ENCODE results near the gene IFIT3. TPM values are rescaled to one million over a fixed set of nuclear protein-coding genes. Genes with fewer than 3 reads are reported as not detected.
"Not testable (repeated sequence)": the region's sequence is repeated elsewhere in the genome, so short reads cannot be mapped to it uniquely, and the experiment has no call there.

The IFIT3 gene, protein sequence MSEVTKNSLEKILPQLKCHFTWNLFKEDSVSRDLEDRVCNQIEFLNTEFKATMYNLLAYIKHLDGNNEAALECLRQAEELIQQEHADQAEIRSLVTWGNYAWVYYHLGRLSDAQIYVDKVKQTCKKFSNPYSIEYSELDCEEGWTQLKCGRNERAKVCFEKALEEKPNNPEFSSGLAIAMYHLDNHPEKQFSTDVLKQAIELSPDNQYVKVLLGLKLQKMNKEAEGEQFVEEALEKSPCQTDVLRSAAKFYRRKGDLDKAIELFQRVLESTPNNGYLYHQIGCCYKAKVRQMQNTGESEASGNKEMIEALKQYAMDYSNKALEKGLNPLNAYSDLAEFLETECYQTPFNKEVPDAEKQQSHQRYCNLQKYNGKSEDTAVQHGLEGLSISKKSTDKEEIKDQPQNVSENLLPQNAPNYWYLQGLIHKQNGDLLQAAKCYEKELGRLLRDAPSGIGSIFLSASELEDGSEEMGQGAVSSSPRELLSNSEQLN
- 33.3 and 47.2 TPM in 2 replicates for total RNA-seq

DNA sequence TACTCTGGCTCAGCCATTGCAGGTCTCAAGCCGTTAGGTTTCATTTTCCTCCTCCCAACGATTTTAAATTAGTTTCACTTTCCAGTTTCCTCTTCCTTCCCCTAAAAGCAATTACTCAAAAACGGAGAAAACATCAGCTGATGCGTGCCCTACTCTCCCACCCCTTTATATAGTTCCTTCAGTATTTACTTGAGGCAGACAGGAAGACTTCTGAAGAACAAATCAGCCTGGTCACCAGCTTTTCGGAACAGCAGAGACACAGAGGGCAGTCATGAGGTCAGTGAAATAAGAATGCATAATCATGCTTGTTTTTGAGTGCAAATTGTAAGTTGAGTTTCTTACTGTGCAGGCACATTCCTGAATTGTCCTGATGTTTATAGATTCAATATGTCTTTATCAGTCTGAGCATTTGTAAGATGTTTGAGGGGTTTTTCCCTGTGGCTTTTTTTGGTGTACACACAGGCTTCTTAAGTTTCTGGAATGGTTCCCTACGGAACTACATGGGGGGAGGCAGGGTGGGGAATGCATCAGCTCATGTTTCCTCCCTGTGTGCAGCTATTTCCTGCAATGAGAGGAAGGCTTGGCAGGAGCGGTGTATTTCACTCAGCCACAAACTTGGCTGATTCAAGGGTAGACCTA, at the start of gene IFIT3:
Gene IFIT3, plus strand, starts transcription at position 195 of the 639 bp plus-strand sequence. Its CDS starts 77 bp downstream, at position 272.
- DNase-seq (ENCODE audit: extremely low read depth, low read depth, low spot score) = peak; percentile 84

DNA sequence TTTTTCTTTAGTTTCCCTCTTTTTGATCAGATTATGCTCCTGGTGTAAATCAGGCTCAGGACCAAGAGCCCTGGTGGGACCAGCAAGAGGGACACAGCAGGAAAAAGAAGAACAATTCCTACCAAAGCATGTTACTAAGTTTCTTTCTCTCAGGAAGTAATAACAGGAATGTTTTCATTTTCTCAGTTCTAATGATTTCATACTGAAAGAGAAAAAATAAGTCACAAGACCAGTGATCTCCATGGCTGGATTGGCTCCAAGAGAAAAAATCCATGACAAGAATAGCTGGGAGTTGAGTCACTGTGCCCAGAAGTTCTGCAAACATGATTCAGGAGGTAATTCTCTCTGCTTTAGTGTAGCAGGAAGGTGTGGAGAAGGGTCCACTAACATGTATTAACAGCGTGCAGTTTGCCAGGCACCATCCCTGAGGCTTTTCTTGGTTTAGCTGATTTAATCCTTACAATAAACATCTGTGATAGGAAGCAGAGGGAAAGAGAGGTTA, 49.7 kb upstream of the IFIT3 start:
- peak; percentile 90 for DNase-seq (ENCODE audit: extremely low read depth, low read depth, low spot score)

DNA sequence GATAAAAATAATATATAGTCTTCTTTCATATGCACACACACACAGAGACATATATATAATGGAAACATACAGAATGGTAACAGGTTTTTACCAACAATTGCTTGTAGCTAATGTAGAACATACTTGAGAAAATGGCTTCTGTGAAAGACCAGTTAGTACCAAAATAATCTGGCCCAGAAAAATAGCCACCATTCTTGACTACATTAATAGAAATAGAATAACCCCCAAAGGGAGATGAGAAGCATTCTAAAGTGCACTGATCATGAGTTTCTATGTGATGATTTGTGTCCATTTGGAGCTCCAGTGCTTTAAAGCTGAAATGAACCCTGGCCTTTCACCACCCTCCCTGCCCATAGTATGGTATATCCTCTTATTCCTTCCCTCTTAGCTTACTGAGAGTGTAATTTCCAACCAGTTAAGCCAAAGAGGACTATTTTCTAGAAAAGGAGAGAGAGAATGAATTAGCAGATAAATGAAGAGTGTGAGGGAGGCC, 48.9 kb upstream of the IFIT3 start:
- DNase-seq (ENCODE audit: extremely low read depth, low read depth, low spot score) = no peak

DNA sequence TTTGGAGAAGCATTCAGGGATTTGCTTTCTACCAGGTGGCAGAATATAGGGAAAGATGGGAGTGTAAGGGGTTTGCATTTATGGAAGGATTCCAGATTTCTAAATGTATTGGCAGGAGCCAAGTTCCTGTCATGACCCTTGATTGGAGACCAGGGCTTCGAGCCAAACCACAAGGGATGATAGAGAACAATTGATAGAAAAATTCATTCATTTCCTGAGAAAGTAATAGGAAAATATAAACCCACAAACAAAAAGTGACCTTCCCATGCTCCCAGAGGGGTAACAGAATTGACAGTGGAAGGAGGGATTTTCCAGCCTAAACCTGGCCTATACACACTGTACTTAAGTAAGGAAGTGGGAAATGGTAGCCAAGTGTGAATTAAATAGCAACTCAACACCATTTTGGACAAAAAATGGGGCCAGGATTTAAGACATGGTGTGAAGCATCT, 48.4 kb upstream of the IFIT3 start:
- peak; percentile 58 for DNase-seq (ENCODE audit: extremely low read depth, low read depth, low spot score)

DNA sequence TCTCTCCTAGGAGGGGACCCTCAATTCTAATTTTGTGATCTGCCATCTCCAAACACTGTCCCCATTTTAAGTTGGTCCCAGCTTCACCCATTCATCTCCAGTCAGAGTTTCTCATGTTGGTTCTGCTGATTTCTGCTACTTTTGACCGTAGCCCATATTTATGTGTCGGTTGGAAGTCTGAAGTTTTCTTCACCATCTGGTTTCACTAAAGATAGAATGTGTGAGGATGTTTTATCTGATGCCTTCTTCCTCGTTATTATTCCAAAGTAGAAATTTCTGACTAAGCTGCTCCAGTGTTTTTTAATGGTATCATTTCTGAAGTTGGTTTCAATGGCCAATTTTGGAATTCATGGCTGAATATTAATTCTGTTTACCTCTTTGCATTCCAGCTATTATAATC, 47.3 kb upstream of the IFIT3 start:
- no peak for DNase-seq (ENCODE audit: extremely low read depth, low read depth, low spot score)

DNA sequence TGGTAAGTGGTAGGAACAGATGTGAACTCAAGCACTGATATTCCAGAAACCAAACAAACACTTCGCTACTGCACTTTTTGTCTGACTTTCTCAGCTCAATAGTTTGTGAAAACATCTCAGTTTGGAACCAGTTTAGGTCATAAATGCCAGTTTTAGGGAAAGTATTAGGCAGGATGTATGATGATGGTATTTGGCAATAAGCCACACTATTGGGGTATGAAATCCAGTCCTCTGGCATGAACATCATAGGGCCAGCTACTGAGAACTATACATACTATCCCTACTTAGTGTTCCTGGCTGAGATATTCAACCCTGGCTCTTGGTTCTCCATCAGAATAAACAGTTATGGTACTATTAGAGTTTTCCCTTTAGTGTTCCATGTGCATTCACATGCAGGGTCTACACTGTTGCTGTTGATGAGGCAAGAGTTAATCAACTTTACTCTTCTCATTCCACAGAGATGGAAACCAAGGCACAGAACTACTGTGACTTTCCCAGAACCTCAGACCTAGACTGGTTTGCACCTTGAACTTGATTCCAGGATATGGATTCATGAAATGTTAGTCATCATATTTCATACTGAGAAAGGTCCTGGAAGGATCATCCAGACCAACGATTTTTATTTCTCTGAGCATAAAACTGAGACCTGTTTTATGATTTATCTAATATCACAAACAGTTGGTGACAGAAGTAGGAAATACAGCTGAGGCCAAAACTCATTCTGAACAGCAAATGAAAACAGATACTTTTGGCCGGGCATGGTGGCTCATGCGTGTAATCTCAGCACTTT, 46.0 kb upstream of the IFIT3 start:
- no peak for DNase-seq (ENCODE audit: extremely low read depth, low read depth, low spot score)

DNA sequence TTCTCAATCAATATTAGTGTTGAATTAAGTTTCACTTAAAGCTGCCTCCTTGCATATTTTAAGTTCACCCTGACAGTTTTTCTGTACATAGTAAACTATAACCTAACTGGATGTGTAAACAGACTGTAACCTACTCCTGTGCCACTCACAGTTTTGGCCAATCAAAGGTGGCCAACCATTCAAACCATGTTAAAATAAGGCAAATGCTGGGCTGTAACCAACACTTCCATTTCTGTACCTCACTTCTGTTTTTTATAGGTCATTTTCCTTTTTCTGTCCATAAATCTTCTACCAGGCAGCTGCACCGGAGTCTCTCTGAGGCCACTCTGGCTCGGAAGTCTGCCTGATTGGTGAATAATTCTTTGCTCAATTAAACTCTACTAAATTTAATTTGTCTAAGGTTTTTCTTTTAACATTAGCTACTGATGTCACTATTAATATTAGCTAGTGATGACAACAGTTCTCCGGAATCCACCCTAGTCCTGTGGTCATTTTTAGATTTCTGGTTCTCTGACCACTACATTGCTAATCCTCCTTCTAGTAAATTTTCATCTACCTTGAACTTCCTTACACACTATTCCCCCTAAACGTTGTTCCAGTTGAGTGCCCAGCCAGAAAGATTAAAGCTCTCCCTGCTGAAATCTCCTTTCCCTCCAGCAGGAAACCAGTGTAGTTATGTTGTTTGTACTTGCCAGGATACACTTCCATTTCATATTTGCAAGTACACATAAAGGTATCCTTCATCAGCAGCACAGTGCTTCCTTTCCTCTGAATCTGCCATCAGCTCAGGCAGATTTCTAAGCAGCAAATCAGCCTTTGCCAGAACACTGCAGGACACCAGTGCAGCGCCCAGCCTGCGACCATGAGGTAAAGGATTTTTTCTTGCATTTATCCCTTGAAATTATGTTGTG, 44.5 kb upstream of the IFIT3 start:
- DNase-seq (ENCODE audit: extremely low read depth, low read depth, low spot score) = no peak

DNA sequence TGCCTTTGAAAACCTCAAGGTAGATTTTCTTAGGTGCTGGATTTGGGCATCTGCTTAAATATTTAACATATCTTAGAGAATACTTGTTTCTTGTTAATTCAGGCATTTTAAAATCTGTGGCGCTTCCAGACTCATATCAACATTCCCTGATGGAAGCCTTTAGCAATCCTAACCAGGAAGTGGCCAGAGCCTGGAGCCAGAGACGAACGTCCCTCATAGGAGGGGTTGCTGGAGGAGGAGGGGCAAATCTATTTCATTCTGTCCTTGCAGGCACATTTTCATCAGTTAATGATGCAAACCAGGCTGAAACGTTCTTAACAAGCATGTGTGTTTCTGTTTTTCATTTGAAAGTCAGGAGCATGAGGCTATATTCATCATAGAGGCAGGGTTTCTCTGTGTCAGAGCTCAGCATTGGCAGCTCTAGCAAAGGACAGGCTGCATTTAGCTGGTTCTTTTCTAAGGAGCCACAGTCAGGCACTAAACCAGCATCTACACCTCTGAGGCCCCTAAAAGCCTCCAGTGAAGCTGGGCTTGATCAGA, 43.8 kb upstream of the IFIT3 start:
- DNase-seq (ENCODE audit: extremely low read depth, low read depth, low spot score) = no peak

DNA sequence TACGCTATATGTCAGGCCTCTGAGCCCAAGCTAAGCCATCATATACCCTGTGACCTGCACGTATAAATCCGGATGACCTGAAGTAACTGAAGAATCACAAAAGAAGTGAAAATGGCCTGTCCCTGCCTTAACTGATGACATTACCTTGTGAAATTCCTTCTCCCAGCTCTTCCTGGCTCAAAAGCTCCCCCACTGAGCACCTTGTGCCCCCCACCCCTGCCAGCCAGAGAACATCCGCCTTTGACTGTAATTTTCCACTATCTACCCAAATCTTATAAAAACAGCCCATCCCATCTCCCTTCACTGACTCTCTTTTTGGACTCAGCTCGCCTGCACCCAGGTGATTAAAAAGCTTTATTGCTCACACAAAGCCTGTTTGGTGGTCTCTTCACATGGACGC, 43.1 kb upstream of the IFIT3 start:
- DNase-seq (ENCODE audit: extremely low read depth, low read depth, low spot score) = not testable (repeated sequence)

DNA sequence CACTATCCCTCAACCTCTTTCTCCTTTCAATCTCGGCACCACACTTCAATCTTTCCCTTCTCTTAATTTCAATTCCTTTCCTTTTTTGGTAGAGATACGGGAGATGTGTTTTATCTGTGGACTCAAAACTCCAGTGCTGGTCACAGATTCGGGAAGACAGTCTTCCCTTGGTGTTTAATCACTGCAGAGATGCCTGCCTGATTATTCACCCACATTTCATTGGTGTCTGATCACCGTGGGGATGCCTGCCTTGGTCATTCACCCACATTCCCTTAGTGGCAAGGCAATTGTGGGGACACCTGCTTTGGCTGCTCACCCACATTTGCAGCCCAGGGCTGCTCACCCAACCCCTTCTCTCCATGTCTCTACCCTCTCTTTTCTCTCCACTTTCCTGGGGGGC, 42.5 kb upstream of the IFIT3 start:
- DNase-seq (ENCODE audit: extremely low read depth, low read depth, low spot score) = not testable (repeated sequence)

DNA sequence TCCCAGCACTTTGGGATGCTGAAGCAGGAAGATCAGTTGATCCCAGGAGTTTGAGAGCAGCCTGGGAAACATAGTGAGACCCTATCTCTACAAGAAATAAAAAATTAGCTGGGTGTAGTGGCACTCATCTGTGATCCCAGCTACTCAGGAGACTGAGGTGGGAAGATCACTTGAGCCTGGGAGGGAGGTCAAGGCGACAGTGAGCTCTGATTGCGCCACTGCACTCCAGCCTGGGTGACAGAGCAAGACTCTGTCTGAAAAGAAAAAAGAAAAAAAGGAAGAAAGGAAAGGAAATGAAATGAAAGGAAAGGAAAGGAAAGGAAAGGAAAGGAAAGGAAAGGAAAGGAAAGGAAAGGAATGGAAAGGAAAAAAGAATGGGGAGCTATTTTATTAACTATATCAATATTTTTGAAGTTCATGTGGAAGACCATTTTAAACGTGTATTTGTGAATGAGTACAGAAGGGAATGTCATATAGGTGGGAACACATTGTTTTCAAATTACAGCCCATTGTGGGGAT, 33.0 kb upstream of the IFIT3 start:
- no peak for DNase-seq (ENCODE audit: extremely low read depth, low read depth, low spot score)

DNA sequence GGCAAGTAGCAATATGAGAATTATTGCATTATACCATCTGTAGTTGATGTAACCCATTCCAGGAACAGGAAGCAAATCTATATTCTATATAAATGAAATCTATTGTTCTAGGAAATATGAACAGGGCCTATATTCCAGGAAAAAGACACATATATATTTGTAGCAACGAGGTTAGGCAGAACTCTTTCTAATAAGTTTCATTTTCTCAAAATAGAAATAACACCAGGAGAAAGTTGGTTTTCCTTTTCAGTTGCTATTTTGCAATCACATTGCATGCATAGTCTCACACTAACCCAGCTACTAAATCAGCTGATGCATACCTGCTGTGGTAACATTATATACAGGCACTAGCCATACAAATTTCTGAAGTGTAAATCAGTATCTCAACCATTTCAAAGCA, 32.2 kb upstream of the IFIT3 start:
- no peak for DNase-seq (ENCODE audit: extremely low read depth, low read depth, low spot score)

DNA sequence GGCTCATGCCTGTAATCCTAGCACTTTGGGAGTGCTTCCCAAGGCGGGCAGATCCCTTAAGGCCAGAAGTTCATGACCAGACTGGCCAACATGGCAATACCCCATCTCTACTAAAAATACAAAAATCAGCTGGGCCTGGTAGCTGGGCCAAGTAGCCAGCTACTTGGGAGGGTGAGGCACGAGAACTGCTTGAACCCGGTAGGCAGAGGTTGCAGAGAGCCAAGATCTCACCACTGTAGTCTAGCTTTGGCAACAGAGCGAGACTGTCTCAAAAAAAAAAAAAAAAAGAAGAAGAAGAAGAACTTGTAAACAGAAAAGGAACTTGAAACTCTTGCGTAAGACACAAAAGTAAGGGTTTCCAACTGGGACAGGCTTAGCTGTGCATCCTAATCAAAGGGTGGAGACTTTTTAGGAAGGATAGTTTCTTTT, 31.6 kb upstream of the IFIT3 start:
- no peak for DNase-seq (ENCODE audit: extremely low read depth, low read depth, low spot score)

DNA sequence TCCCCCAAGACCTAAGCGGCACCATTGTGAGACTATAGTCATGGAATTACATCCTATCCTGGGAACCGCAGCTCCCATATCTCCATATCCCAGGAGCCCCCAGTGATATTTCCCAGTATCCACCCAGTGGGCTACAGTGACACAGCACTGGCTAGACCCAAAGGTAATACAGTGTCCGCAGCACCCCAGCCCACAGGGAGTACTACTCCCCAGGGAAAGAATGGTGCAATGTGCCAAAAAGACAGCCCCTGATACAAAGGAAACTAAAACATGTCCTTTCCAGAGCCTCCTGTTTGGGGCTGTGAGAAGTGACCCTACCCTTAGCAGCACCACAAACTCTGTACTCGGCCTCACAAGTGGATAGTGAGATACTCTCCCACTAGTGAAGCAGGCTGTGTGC, 30.4 kb upstream of the IFIT3 start:
- DNase-seq (ENCODE audit: extremely low read depth, low read depth, low spot score) = no peak

DNA sequence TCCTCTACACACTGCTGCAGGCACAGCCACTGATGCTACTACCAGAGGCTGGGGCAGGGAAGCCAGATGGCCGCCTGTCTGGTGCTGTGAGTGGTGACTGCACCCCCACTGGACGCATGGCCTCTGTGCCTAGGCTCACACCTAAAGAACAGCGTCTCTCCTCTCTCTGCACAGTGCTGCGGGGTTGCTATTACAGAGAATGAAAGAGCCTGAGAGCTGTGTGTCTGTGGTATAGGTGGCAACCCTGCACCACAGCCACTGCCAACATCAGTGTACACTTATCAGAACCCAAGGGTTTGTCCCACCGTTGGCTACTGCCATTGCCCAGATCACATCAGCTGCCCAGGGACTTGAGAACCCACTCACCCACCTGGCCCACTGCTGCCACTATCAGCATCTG, 30.0 kb upstream of the IFIT3 start:
- no peak for DNase-seq (ENCODE audit: extremely low read depth, low read depth, low spot score)

DNA sequence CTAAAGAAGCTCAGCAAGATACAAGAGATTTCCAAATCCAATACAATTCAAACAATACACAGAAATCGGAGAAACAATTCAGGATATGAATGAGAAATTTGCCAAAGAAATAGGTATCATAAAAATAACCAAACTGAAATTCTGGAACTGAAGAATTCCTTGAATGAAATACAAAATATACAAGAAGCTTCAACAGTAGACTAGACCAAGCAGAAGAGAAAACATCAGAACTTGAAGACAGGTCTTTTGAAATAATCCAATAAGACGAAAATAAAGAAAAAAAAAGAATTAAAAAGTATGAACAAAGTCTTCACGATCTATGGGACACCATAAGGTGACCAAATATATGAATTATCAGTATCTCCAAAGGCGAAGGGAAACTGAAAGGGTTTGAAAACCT, 28.8 kb upstream of the IFIT3 start:
- DNase-seq (ENCODE audit: extremely low read depth, low read depth, low spot score) = no peak

DNA sequence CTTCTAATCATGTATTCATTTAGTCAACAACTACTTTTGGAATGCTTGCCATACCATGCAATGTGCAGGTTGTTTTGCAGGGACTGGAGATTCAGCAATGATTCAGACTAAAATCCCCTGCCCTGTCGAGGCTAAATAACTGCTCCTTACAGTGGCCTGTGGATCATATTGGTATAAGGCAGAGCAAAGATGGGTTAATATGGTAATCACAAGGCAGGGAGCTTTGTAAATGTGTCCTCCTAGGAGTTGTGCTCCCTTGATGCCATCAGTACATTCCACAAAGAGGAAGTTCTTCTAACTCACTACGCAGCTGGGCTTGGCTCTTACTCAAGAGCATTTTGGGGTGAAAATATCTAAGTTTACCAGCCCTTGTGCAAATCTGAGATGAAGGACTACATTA, 26.6 kb upstream of the IFIT3 start:
- DNase-seq (ENCODE audit: extremely low read depth, low read depth, low spot score) = no peak

DNA sequence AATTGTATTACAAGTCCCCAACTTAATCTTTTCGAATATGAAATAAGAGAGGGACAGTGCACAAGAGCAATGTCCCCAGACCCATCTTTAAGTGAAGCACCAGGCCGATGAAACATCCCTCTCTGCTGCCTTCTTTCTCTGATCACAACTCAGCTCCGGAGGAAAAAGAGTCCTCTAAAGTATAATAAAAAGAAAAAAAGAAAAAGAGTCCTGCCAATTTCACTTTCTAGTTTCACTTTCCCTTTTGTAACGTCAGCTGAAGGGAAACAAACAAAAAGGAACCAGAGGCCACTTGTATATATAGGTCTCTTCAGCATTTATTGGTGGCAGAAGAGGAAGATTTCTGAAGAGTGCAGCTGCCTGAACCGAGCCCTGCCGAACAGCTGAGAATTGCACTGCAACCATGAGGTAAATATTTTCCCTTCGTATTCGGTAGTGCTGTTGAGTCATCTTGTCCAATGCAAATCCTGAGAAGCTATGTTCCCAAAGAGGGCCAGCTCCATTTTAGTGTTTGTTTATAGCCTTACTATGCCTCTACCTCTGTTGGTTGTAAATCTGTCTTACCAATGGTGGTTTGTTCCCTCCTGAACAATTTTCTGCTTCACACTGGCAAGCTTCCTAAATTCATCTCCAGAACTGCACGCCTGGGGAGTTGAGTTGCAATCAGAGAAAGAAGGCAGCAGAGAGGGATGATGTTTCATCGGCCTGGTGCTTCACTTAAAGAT, 25.9 kb upstream of the IFIT3 start, which contains the start of gene IFIT2:
Gene IFIT2, plus strand, starts transcription at position 326 of the 725 bp plus-strand sequence. Its CDS starts 78 bp downstream, at position 404.
- no peak for DNase-seq (ENCODE audit: extremely low read depth, low read depth, low spot score)

DNA sequence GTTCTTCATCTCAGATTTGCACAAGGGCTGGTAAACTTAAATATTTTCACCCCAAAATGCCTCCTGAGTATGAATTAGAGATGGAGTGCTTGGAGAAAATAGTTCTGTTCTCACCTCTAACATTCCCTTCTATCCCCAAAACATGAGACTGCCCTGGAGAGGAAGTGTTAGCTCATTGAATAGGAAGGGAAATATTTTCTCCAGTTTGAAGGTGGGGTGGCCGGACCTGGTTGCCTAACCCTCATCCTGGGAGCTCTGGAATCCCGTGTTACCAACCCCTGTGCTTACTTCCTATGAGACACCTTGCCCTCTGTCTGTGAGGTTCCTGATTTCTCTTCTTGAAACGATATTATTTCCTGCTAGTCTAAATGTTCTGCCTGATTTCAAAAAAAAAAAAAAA, 25.2 kb upstream of the IFIT3 start:
- no peak for DNase-seq (ENCODE audit: extremely low read depth, low read depth, low spot score)
